IMR-90 (cell line): ENCODE measurements around the gene ST6GALNAC5. TPM values are rescaled to one million over a fixed set of nuclear protein-coding genes. Genes with fewer than 3 reads are reported as not detected.

Source experiments
- ATAC-seq: fragments of 200-7000 bp; cut with Tn5 transposase; 2 replicates; pipeline ENCODE4 v1.9.1; 2020; ENCODE audit warnings: low read depth, mild to moderate bottlenecking, moderate library complexity
- BruUV-seq: library from RNA; stranded (reverse); fragments of 400-500 nt; replicated peaks from 2 replicates; lab custom pipeline; 2021; lab: Mats Ljungman, UMichigan
- CTCF ChIA-PET: fragments of 300-600 bp; formaldehyde crosslinking; extraction: SDS; loops from one replicate; lab custom pipeline; 2021; ENCODE audit warnings: antibody characterized with exemption; lab: Yijun Ruan, JAX
- POLR2A ChIA-PET: fragments of 300-600 bp; sonication (Branson Sonifier 250); formaldehyde crosslinking; loops from one replicate; lab custom pipeline; 2022; ENCODE audit warnings: antibody characterized with exemption; ENCODE audit not compliant: unreplicated experiment; lab: Charles Lee
- DNase-seq: peaks from one replicate; pipeline ENCODE4 v3.0.0; 2013
- H2AFZ ChIP-seq: replicated peaks from 2 replicates; pipeline ENCODE3; 2013; ENCODE audit warnings: low read length, mild to moderate bottlenecking; ENCODE audit not compliant: poor library complexity
- H2AK5ac ChIP-seq: 2 replicates; pipeline ENCODE4 v1.6.1; 2013; ENCODE audit warnings: low read depth, low read length, inconsistent platforms
- H2AK9ac ChIP-seq: replicated peaks from 2 replicates; pipeline ENCODE3; 2013; ENCODE audit warnings: mild to moderate bottlenecking, low read depth, low read length, moderate library complexity; ENCODE audit not compliant: poor library complexity
- H2BK120ac ChIP-seq: 2 replicates; pipeline ENCODE4 v1.6.1; 2013; ENCODE audit warnings: low read depth, low read length, inconsistent platforms
- H2BK15ac ChIP-seq: 3 replicates; pipeline ENCODE4 v1.6.1; 2013; ENCODE audit warnings: low read depth, low read length, inconsistent platforms
- H2BK20ac ChIP-seq: 2 replicates; pipeline ENCODE4 v1.6.1; 2013; ENCODE audit warnings: low read depth, mild to moderate bottlenecking, inconsistent platforms, low read length, moderate library complexity
- H2BK5ac ChIP-seq: 2 replicates; pipeline ENCODE4 v1.6.1; 2013; ENCODE audit warnings: mild to moderate bottlenecking, low read depth, low read length, inconsistent platforms; ENCODE audit not compliant: poor library complexity, severe bottlenecking
- H3K14ac ChIP-seq: replicated peaks from 2 replicates; pipeline ENCODE4 v1.6.1; 2013; ENCODE audit warnings: low read depth, low read length, inconsistent platforms
- H3K18ac ChIP-seq: 2 replicates; pipeline ENCODE4 v1.6.1; 2013; ENCODE audit warnings: low read depth, low read length, control low read depth
- H3K23ac ChIP-seq: 2 replicates; pipeline ENCODE4 v1.6.1; 2013; ENCODE audit warnings: low read depth, low read length, inconsistent platforms
- H3K27ac ChIP-seq: 2 replicates; pipeline ENCODE4 v1.5.1; 2013; ENCODE audit warnings: mild to moderate bottlenecking, control low read depth, low read length; ENCODE audit not compliant: insufficient read depth
- H3K27me3 ChIP-seq: 2 replicates; pipeline ENCODE4 v1.6.1; 2013; ENCODE audit warnings: low read length; ENCODE audit not compliant: control insufficient read depth, insufficient read depth
- H3K36me3 ChIP-seq: 2 replicates; pipeline ENCODE4 v1.6.1; 2013; ENCODE audit warnings: low read length, mixed read lengths; ENCODE audit not compliant: control insufficient read depth, insufficient read depth
- H3K4ac ChIP-seq: 2 replicates; pipeline ENCODE4 v1.6.1; 2013; ENCODE audit warnings: low read depth, low read length, inconsistent platforms
- H3K4me1 ChIP-seq: 2 replicates; pipeline ENCODE4 v1.6.1; 2013; ENCODE audit warnings: low read length, mixed read lengths; ENCODE audit not compliant: control insufficient read depth, insufficient read depth
- H3K4me2 ChIP-seq: 2 replicates; pipeline ENCODE4 v1.6.1; 2013; ENCODE audit warnings: low read depth, mild to moderate bottlenecking, control low read depth, low read length, moderate library complexity
- H3K4me3 ChIP-seq: 2 replicates; pipeline ENCODE4 v1.5.1; 2013; ENCODE audit warnings: low read depth, mild to moderate bottlenecking, control low read depth, low read length, moderate library complexity; ENCODE audit not compliant: insufficient read depth
- H3K56ac ChIP-seq: 2 replicates; pipeline ENCODE4 v1.6.1; 2013; ENCODE audit warnings: low read length, inconsistent platforms; ENCODE audit not compliant: insufficient read depth; ENCODE audit errors: extremely low read depth
- H3K79me1 ChIP-seq, 2 experiments: 2 replicates each; pipeline ENCODE4 v1.6.1; 2013; ENCODE audit warnings: low read length in 2 of 2, inconsistent platforms in 1 of 2, low read depth in 1 of 2
- H3K9ac ChIP-seq: 2 replicates; pipeline ENCODE4 v1.6.1; 2013; ENCODE audit warnings: low read depth, low read length, control low read depth
- H3K9me1 ChIP-seq: 2 replicates; pipeline ENCODE4 v1.6.1; 2013; ENCODE audit warnings: low read length, inconsistent platforms; ENCODE audit not compliant: insufficient read depth
- H3K9me3 ChIP-seq: 2 replicates; pipeline ENCODE4 v1.6.1; 2013; ENCODE audit warnings: low read length; ENCODE audit not compliant: control insufficient read depth, insufficient read depth
- H4K20me1 ChIP-seq: 2 replicates; pipeline ENCODE4 v1.6.1; 2013; ENCODE audit warnings: low read length, inconsistent platforms; ENCODE audit not compliant: insufficient read depth
- H4K5ac ChIP-seq: 2 replicates; pipeline ENCODE4 v1.6.1; 2013; ENCODE audit warnings: mild to moderate bottlenecking, low read depth, low read length, control low read depth
- H4K8ac ChIP-seq, 2 experiments: 2 replicates each; pipeline ENCODE4 v1.6.1; 2013; ENCODE audit warnings: low read depth in 2 of 2, low read length in 2 of 2, control low read depth in 1 of 2, inconsistent platforms in 1 of 2
- H4K91ac ChIP-seq: 2 replicates; pipeline ENCODE4 v1.6.1; 2013; ENCODE audit warnings: low read depth, low read length, inconsistent platforms; ENCODE audit not compliant: insufficient read depth
- BHLHE40 ChIP-seq: fragments of 150-350 bp; IDR thresholded peaks from 2 replicates; pipeline ENCODE4 v1.6.1; 2016; ENCODE audit warnings: mild to moderate bottlenecking, low read depth, low read length
- CEBPB ChIP-seq: IDR thresholded peaks from 2 replicates; pipeline ENCODE4 v1.6.1; 2012; ENCODE audit warnings: low read depth, low read length, improper control_type of control experiment
- CHD1 ChIP-seq: IDR thresholded peaks from 2 replicates; pipeline ENCODE4 v1.6.1; 2012; ENCODE audit warnings: low read depth, low read length, improper control_type of control experiment
- CTCF ChIP-seq: conservative IDR thresholded peaks from 2 replicates; pipeline ENCODE4 v1.5.1; 2012; ENCODE audit warnings: mild to moderate bottlenecking, low read depth, low read length, improper control_type of control experiment
- ELK1 ChIP-seq: fragments of 150-350 bp; IDR thresholded peaks from 2 replicates; pipeline ENCODE4 v1.6.1; 2016; ENCODE audit warnings: low read depth, mild to moderate bottlenecking, low read length, moderate library complexity, borderline replicate concordance
- FOS ChIP-seq: fragments of 150-350 bp; IDR thresholded peaks from 2 replicates; pipeline ENCODE4 v1.6.1; 2016; ENCODE audit warnings: low read depth, low read length
- MAFK ChIP-seq: IDR thresholded peaks from 2 replicates; pipeline ENCODE4 v1.6.1; 2012; ENCODE audit warnings: low read depth, low read length, improper control_type of control experiment
- MAZ ChIP-seq: IDR thresholded peaks from 2 replicates; pipeline ENCODE4 v1.6.1; 2012; ENCODE audit warnings: low read depth, mild to moderate bottlenecking, low read length, improper control_type of control experiment, moderate library complexity, borderline replicate concordance
- MXI1 ChIP-seq: IDR thresholded peaks from 2 replicates; pipeline ENCODE4 v1.6.1; 2012; ENCODE audit warnings: low read depth, mild to moderate bottlenecking, low read length, moderate library complexity, borderline replicate concordance
- NFE2L2 ChIP-seq: fragments of 150-350 bp; IDR thresholded peaks from 2 replicates; pipeline ENCODE4 v1.6.1; 2016; ENCODE audit warnings: low read depth, mild to moderate bottlenecking, low read length
- POLR2A ChIP-seq: IDR thresholded peaks from 2 replicates; pipeline ENCODE4 v1.6.1; 2012; ENCODE audit warnings: mild to moderate bottlenecking, low read depth, low read length
- RAD21 ChIP-seq: IDR thresholded peaks from 2 replicates; pipeline ENCODE4 v1.6.1; 2012; ENCODE audit warnings: low read length, improper control_type of control experiment
- RCOR1 ChIP-seq: IDR thresholded peaks from 2 replicates; pipeline ENCODE4 v1.6.1; 2012; ENCODE audit warnings: mild to moderate bottlenecking, low read length, improper control_type of control experiment; ENCODE audit not compliant: insufficient replicate concordance
- RFX5 ChIP-seq: IDR thresholded peaks from 2 replicates; pipeline ENCODE4 v1.8.0; 2012; ENCODE audit warnings: low read depth, mild to moderate bottlenecking, low read length, moderate library complexity
- SMC3 ChIP-seq: fragments of 150-350 bp; IDR thresholded peaks from 2 replicates; pipeline ENCODE4 v1.6.1; 2016; ENCODE audit warnings: low read depth, mild to moderate bottlenecking, antibody characterized with exemption, low read length, moderate library complexity
- USF2 ChIP-seq: fragments of 150-350 bp; IDR thresholded peaks from 2 replicates; pipeline ENCODE4 v1.6.1; 2017; ENCODE audit warnings: mild to moderate bottlenecking, antibody characterized with exemption, low read length, low read depth
- WGBS, 2 experiments: methylation state at CpG; one replicate each; pipeline versions ENCODE4 v1.1.5 to v1.1.7; 2013; ENCODE audit warnings: missing lambda C conversion rate in 2 of 2; ENCODE audit not compliant: insufficient read length in 1 of 2; ENCODE audit errors: extremely low coverage in 2 of 2; 5-methylcytosine and 5-hydroxymethylcytosine counted together
- dilution Hi-C: fragments of 300-500 bp; cut with HindIII; formaldehyde crosslinking; loops from one replicate; pipeline ENCODE4 v1.14.3; 2018; ENCODE audit warnings: low sequenced_read_pairs; ENCODE audit not compliant: unreplicated experiment
- in situ Hi-C: fragments of 300-500 bp; cut with MboI; formaldehyde crosslinking; loops from 3 replicates; pipeline ENCODE4 v1.14.3; 2019; ENCODE audit warnings: low sequenced_read_pairs, inconsistent platforms, mixed read lengths
- intact Hi-C: fragments of 100-400 bp; cut with micrococcal nuclease; formaldehyde crosslinking; loops from 2 replicates; pipeline ENCODE4 v1.10.0; 2022
- polyA plus RNA-seq, 3 experiments: library from polyadenylated mRNA; depleted of rRNA; stranded (reverse); fragments of >200 nt; gene quantifications; 2 replicates each; pipeline ENCODE4 v1.2.3, GENCODE V29; 2012; ENCODE audit warnings: low replicate concordance in 1 of 3
- total RNA-seq: library from RNA; depleted of rRNA; stranded (reverse); fragments of >200 nt; gene quantifications from 2 replicates; pipeline ENCODE4 v1.2.3, GENCODE V29; 2012

The ST6GALNAC5 gene
- total and polyA plus RNA-seq, 2 of the 4 experiments (the other 2 are of a cell fraction): 3.4 to 4.0 TPM

- Histone ChIP-seq H2AK9ac (no peak overlapping the region), H2BK5ac (no peak overlapping the region), H3K23ac (no peak overlapping the region), H3K14ac (no peak overlapping the region), H3K4me2 (no peak overlapping the region), H3K27me3 (no peaks in the 10 kb centered on the region), H2BK15ac (no peak overlapping the region), H4K5ac (no peak overlapping the region), H3K79me1 (no peaks in the 10 kb centered on the region), H3K4me3 (no peak overlapping the region), H3K9ac (no peak overlapping the region), H3K9me1 (no peaks in the 10 kb centered on the region), H3K27ac (no peak overlapping the region), H3K4ac (no peak overlapping the region), H3K36me3 (no peaks in the 10 kb centered on the region), H4K20me1 (no peaks in the 10 kb centered on the region), H2BK20ac (no peak overlapping the region), H3K4me1 (no peaks in the 10 kb centered on the region), H4K91ac (no peak overlapping the region), H3K9me3 (no peaks in the 10 kb centered on the region), H2BK120ac (no peak overlapping the region), H3K18ac (no peak overlapping the region), H4K8ac (no peak overlapping the region), H2AFZ (no peak overlapping the region), H2AK5ac (no peak overlapping the region), H3K56ac (no peak overlapping the region)
- intact Hi-C loops (no loop called here), dilution Hi-C loops (no loop called here), in situ Hi-C loops (no loop called here)
- ATAC-seq (no peak), DNase-seq (no peak)
- ChIA-PET POLR2A (no interaction called here), CTCF (no interaction called here)
- no peak for TF ChIP-seq MXI1
- no peak for TF ChIP-seq NFE2L2
- no peak for TF ChIP-seq FOS
- no peak for TF ChIP-seq ELK1
- TF ChIP-seq CEBPB: no peak
- TF ChIP-seq POLR2A: no peak
- TF ChIP-seq RAD21: no peak
- no peak for TF ChIP-seq CHD1
- no peak for TF ChIP-seq MAFK
- no peak for TF ChIP-seq RFX5
- no peak for TF ChIP-seq MAZ
- TF ChIP-seq RCOR1: no peak
- TF ChIP-seq SMC3: no peak
- TF ChIP-seq BHLHE40: no peak
- TF ChIP-seq CTCF: no peak
- TF ChIP-seq USF2: no peak
- WGBS, 2 experiments: no CpG with 5 or more reads among the region's 2 CpGs
- no TSS peak for BruUV-seq
Observed at GRCh38 chr1:76827066-76827465, 40.2 kb upstream of the ST6GALNAC5 start.
